Endothelial cell of umbilical vein (primary cell): ENCODE results near the gene FARP1. TPM values are rescaled to one million over a fixed set of nuclear protein-coding genes. Genes with fewer than 3 reads are reported as not detected.

Experiments
- BruUV-seq: library from RNA; stranded (reverse); fragments of 400-500 nt; replicated peaks from 2 replicates; lab custom pipeline; 2021; lab: Mats Ljungman, UMichigan
- CTCF ChIA-PET: fragments of 300-600, 350-600 bp; sonication (Branson Sonifier 250); formaldehyde crosslinking; loops from one replicate; lab custom pipeline; 2021; ENCODE audit warnings: antibody characterized with exemption, inconsistent platforms; lab: Charles Lee
- POLR2A ChIA-PET: fragments of 300-600, 350-600 bp; sonication (Branson Sonifier 250); formaldehyde crosslinking; loops from one replicate; lab custom pipeline; 2021; ENCODE audit warnings: antibody characterized with exemption, inconsistent platforms; lab: Charles Lee
- DNase-seq: peaks from one replicate; pipeline ENCODE4 v3.0.0-alpha.2; 2011; ENCODE audit warnings: low read depth, low spot score
- FAIRE-seq: peaks from 2 replicates; lab custom pipeline; 2011; peaks lifted over from hg19 to GRCh38; lab: Jason Lieb, UNC
- H2AFZ ChIP-seq: 2 replicates; pipeline ENCODE4 v1.6.0; 2012; ENCODE audit warnings: low read depth, low read length, control low read depth, inconsistent platforms
- H3K27ac ChIP-seq: 2 replicates; pipeline ENCODE4 v1.5.1; 2011; ENCODE audit warnings: low read depth, mild to moderate bottlenecking, control low read depth, low read length, moderate library complexity; ENCODE audit not compliant: insufficient read depth
- H3K27me3 ChIP-seq, 2 experiments: 2 replicates each; pipeline versions ENCODE4 v1.6.0 to v1.6.1; 2011; ENCODE audit warnings: low read length in 2 of 2, mixed read lengths in 1 of 2; ENCODE audit not compliant: control insufficient read depth in 2 of 2, insufficient read depth in 2 of 2
- H3K36me3 ChIP-seq, 2 experiments: 2 replicates in 1 of 2; 3 replicates in 1 of 2; pipeline ENCODE4 v1.5.1; 2011; ENCODE audit warnings: low read length in 2 of 2, mild to moderate bottlenecking in 1 of 2, moderate library complexity in 1 of 2; ENCODE audit not compliant: control insufficient read depth in 2 of 2, insufficient read depth in 2 of 2; ENCODE audit errors: extremely low read depth in 1 of 2
- H3K4me1 ChIP-seq: 3 replicates; pipeline ENCODE4 v1.5.1; 2011; ENCODE audit warnings: mild to moderate bottlenecking, low read length; ENCODE audit not compliant: control insufficient read depth, insufficient read depth; ENCODE audit errors: extremely low read depth
- H3K4me2 ChIP-seq: 2 replicates; pipeline ENCODE4 v1.6.1; 2011; ENCODE audit warnings: low read length, control low read depth, mixed read lengths; ENCODE audit not compliant: insufficient read depth
- H3K4me3 ChIP-seq, 3 experiments: fragments of 200-600 bp in 1 of 3; sonication (generic), shearing (Covaris generic) in 1 of 3; replicated peaks in 1 of 3; 2 replicates each; pipeline ENCODE4 v1.5.1; 2011 to 2016; ENCODE audit warnings: control low read depth in 3 of 3, low read length in 3 of 3, mild to moderate bottlenecking in 2 of 3, inconsistent platforms in 1 of 3, low read depth in 1 of 3, moderate library complexity in 1 of 3; ENCODE audit not compliant: insufficient read depth in 1 of 3
- H3K79me2 ChIP-seq: 2 replicates; pipeline ENCODE4 v1.6.0; 2012; ENCODE audit warnings: low read length, inconsistent platforms; ENCODE audit not compliant: control insufficient read depth, insufficient read depth
- H3K9ac ChIP-seq: replicated peaks from 2 replicates; pipeline ENCODE3; 2011; ENCODE audit warnings: low read length, control low read depth; ENCODE audit not compliant: insufficient read depth; ENCODE audit errors: extremely low read depth
- H3K9me1 ChIP-seq: replicated peaks from 3 replicates; pipeline ENCODE4 v1.6.0; 2011; ENCODE audit warnings: mild to moderate bottlenecking, low read length; ENCODE audit not compliant: control insufficient read depth, insufficient read depth; ENCODE audit errors: extremely low read depth
- H3K9me3 ChIP-seq: replicated peaks from 2 replicates; pipeline ENCODE4 v1.5.1; 2012; ENCODE audit warnings: low read length, inconsistent platforms; ENCODE audit not compliant: control insufficient read depth, insufficient read depth
- H4K20me1 ChIP-seq: replicated peaks from 2 replicates; pipeline ENCODE3; 2011; ENCODE audit warnings: mild to moderate bottlenecking, low read length; ENCODE audit not compliant: control insufficient read depth, insufficient read depth; ENCODE audit errors: extremely low read depth
- EZH2 ChIP-seq: IDR thresholded peaks from 2 replicates; pipeline ENCODE4 v1.6.1; 2012; ENCODE audit warnings: borderline replicate concordance, low read depth, mild to moderate bottlenecking, moderate library complexity, low read length, inconsistent platforms; ENCODE audit not compliant: severe bottlenecking
- GATA2 ChIP-seq: IDR thresholded peaks from 2 replicates; pipeline ENCODE4 v1.7.0; 2011; ENCODE audit warnings: low read depth, mild to moderate bottlenecking, moderate library complexity, mixed read lengths, low read length; ENCODE audit not compliant: insufficient read length, insufficient read depth
- MYC ChIP-seq: IDR thresholded peaks from one replicate; pipeline ENCODE4 v1.6.1; 2011; ENCODE audit warnings: mild to moderate bottlenecking, low read depth, low read length
- dilution Hi-C: fragments of 300-500 bp; cut with MboI; formaldehyde crosslinking; loops from one replicate; pipeline ENCODE4 v1.15.0; 2019; ENCODE audit warnings: low sequenced_read_pairs; ENCODE audit not compliant: extremely low pct_ligation_motif_present
- intact Hi-C: fragments of 100-400 bp; cut with micrococcal nuclease; formaldehyde crosslinking; loops from one replicate; pipeline ENCODE4 v1.10.0; 2022
- polyA plus RNA-seq, 4 experiments: library from polyadenylated mRNA; depleted of rRNA in 3 of 4; stranded (reverse) in 3 of 4; unstranded in 1 of 4; fragments of >200 nt; gene quantifications; 2 replicates each; pipeline versions ENCODE4 v1.2.1 to v1.2.3, GENCODE V29; 2011 to 2012; ENCODE audit warnings: missing spikeins in 1 of 4
- total RNA-seq: library from RNA; stranded (reverse); gene quantifications from 2 replicates; pipeline ENCODE4 v1.2.3, GENCODE V29; 2021
- TF ChIP-seq, protein P1 (sequence below): IDR thresholded peaks from 2 replicates; pipeline ENCODE4 v1.6.1; 2011; ENCODE audit not compliant: insufficient read depth, insufficient read length
- TF ChIP-seq, protein P2 (sequence below), 2 donors: IDR thresholded peaks; 1 replicate in 1 of 2; 2 replicates in 1 of 2; pipeline ENCODE4 v1.5.1; 2011; ENCODE audit warnings: low read length in 2 of 2, mild to moderate bottlenecking in 2 of 2, moderate library complexity in 2 of 2, control low read depth in 1 of 2, inconsistent platforms in 1 of 2, low read depth in 1 of 2; ENCODE audit not compliant: insufficient read depth in 1 of 2; ENCODE audit errors: extremely low read depth in 1 of 2

Gene FARP1
- total and polyA plus RNA-seq, 2 donors (not counting 3 experiments of a cell fraction or from before 2014, with no cell fraction given): 19.0 to 77.7 TPM

DNA sequence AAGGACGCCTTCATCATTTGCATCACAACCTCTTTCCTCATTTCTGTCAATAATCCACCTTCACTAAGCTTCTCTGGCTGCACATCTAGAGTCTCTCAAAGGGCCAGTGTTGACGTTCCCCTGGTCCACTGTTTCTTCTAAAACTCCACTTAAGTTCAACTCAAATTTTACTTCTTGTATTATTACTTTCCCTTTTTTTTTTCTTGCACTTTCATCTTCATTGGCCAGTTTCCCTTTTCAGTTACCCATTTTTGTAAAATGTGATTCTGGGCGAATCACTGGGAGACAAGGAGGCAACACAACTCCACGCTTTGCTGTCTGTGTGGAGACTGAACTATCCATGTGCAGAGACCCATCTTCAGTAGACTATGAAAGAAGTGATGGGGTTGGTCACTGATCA is 162.8 kb downstream of the FARP1 start:
- Histone ChIP-seq H3K9me3 (no peaks in the 10 kb centered on the region), H3K36me3 (no peaks in the 10 kb centered on the region), H3K27me3 (no peaks in the 10 kb centered on the region), H3K4me1 (peaks cover 8% of the 10 kb centered on the region), H3K27ac (no peak overlapping the region), H3K79me2 (peaks cover 1% of the 10 kb centered on the region), H2AFZ (no peak overlapping the region), H3K9me1 (no peaks in the 10 kb centered on the region), H3K4me2 (no peak overlapping the region), H4K20me1 (no peaks in the 10 kb centered on the region), H3K9ac (no peak overlapping the region), H3K4me3 (no peak overlapping the region)
- DNase-seq: no peak
- TF ChIP-seq EZH2 (no peak), MYC (no peak), GATA2 (no peak)
- TF ChIP-seq, protein P1, sequence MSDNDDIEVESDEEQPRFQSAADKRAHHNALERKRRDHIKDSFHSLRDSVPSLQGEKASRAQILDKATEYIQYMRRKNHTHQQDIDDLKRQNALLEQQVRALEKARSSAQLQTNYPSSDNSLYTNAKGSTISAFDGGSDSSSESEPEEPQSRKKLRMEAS: no peak
- TF ChIP-seq, protein P2, sequence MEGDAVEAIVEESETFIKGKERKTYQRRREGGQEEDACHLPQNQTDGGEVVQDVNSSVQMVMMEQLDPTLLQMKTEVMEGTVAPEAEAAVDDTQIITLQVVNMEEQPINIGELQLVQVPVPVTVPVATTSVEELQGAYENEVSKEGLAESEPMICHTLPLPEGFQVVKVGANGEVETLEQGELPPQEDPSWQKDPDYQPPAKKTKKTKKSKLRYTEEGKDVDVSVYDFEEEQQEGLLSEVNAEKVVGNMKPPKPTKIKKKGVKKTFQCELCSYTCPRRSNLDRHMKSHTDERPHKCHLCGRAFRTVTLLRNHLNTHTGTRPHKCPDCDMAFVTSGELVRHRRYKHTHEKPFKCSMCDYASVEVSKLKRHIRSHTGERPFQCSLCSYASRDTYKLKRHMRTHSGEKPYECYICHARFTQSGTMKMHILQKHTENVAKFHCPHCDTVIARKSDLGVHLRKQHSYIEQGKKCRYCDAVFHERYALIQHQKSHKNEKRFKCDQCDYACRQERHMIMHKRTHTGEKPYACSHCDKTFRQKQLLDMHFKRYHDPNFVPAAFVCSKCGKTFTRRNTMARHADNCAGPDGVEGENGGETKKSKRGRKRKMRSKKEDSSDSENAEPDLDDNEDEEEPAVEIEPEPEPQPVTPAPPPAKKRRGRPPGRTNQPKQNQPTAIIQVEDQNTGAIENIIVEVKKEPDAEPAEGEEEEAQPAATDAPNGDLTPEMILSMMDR (IDR thresholded peaks at IDR 0.05; ENCODE audit: extremely low read depth in 1 of 2, insufficient read depth in 1 of 2, low read depth in 1 of 2, low read length in 2 of 2): no peak
- ChIA-PET CTCF (interaction anchor here (1.1 kb wide), 1 partner anchor 30 kb away, joined by 3 read pairs; no protein-coding TSS in a partner anchor), POLR2A (no interaction called here)
- dilution Hi-C loops: no loop called here
- intact Hi-C loops: no loop called here
- no TSS peak for BruUV-seq
- no peak for FAIRE-seq
